ENCODE data around the gene POLR2E.

DNA sequence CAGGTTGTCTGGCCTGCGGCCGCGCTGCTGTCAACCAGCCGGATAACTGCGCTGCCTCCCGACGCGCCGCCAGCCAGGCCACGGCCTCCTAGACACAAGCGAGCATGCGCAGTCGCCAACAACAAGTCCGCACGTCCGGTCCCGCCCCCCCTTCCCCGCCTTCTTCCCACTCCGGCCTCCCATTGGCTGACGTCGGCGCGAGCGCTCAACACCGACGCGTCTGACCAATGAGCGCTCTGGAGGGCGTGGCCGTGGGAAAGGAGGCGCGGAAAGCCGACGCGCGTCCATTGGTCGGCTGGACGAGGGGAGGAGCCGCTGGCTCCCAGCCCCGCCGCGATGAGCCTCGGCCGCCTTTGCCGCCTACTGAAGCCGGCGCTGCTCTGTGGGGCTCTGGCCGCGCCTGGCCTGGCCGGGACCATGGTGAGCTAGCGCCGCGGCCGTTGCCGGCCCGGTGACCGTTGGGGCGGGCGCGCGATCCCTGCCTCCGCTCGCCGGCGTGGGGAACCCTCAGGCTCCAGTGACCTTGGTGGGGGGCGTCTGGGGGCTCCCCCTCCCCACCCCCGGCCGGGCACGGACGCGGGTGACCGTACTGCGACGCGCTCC, 8.6 kb upstream of the POLR2E start, which contains the start of gene GPX4:
- no peak for TF ChIP-seq CTCF (IDR thresholded peaks at IDR 0.05; ENCODE audit: low read depth, low read length, missing input control)
- peak; percentile 77 for TF ChIP-seq TAF1 (conservative IDR thresholded peaks at IDR 0.05)
